ENCODE results near the gene SKIC3.

SKIC3 gene

DNA sequence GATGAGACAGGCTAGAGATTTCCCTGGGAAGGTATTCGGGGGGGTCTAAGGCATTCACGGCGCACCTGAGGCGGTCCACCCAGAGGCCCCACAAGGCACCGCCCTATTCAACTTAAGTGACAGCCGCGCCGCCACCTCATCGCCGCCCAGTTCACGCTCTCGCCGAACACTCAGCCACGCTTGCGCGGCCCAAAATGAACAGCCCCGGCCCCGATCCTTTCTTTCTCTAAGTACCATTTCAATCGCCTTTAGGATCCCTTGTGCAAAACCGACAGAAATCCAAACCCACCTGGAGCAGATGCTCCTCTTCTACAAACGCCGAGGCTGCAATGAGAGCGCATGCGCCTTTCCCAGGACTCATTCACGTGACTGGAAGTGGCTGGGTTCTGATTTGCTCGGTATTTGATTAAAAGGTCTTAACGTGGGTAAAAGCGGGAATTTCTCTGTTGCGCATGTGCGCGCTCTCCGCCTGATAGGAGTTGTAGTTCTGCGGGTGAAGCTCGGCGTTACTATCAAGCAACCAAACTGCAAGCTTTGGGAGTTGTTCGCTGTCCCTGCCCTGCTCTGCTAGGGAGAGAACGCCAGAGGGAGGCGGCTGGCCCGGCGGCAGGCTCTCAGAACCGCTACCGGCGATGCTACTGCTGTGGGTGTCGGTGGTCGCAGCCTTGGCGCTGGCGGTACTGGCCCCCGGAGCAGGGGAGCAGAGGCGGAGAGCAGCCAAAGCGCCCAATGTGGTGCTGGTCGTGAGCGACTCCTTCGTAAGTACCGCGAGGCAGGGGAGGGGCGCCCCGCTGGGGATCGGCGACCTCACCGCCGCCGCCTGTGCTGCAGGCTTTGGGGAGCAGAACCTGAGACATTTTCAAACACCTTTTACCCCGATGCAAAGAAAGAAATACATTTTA lies at the start of gene SKIC3, which contains the start of gene ARSK:
SKIC3 (minus strand) TSS at position 331 of the 902 bp plus-strand sequence. CDS start 7,827 bp downstream, outside the sequence.
ARSK (plus strand) TSS at position 455 of the 902 bp plus-strand sequence; CDS start at position 633, 178 bp downstream.
- DNase-seq = peak; percentile 90

DNA sequence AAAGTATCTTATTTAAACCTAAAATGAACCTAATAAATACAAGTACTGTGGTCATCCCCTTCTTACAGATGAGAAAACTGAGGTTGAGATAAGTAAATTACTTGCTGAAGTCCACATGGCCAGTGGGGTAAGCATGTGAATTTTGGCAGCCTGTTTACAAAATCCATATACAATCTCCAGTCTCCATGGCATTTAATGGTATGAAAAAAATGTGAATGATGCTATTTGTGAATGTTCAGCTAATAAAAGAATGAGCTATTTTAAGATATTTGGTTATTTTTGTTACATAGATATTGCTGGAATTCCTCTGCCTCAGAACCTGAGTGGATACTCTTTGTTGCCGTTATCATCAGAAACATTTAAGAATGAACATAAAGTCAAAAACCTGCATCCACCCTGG lies 45.8 kb upstream of the SKIC3 start:
- DNase-seq = no peak

DNA sequence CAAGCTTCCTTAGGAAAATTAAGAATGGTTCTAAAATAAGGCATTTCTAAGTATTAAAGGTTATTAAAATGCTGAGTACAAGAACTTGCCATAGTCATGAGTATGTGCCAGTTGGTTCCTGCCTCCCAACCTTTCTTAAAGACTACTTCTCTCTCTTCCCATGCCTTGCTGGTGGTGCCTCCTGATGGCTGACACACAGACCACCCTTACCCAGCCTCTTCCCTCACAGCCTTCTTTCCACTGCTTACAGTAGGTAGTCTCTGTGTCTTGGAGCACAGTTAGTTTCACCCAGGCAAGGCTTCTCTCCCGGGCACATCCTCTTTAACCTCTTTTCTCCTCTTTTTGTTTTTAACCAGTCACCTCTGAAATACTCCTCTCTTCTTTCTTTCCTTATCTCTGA lies 44.5 kb upstream of the SKIC3 start:
- no peak for DNase-seq

DNA sequence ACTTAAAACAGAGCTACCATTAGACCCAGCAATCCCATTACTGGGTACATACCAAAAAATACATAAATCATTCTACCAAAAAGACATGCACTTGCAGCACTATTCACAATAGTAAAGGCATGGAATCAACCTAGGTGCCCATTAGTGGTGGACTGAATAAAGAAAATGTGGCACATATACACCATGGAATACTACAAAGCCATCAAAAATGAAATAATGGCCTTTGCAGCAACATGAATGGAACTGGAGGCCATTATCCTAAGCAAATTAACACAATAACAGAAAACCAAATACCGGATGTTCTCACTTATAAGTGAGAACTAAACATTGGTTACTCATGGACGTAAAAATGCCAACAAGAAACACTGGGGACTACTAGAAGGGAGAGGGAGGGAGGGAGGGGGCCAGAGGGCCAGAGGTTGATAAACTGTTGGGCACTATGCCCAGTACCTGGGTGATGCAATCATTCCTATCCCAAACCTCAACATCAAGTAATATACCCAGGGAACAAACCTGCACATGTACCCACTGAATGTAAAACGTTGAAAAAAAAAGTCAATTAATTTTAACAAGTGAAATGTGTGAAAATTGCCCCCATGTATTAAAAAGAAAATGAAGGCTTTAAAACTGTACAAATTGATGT lies 40.6 kb upstream of the SKIC3 start:
- no peak for DNase-seq

DNA sequence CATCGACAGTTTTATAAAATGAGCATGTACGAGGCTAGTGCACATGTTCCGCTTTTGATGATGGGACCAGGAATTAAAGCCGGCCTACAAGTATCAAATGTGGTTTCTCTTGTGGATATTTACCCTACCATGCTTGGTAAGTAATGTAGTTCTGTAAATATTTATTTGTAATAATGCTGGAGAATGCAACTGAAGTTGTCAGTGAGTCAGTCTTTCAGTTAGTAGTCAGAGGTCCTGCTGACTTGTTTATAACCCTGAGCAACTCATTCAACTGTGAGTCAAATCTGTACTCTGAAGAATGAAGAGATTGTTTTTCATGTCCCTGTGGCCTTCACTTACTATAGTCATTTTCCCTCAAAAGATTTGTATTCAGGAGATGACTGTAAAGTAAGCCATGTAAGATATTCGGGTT lies 36.7 kb upstream of the SKIC3 start:
- DNase-seq = no peak

DNA sequence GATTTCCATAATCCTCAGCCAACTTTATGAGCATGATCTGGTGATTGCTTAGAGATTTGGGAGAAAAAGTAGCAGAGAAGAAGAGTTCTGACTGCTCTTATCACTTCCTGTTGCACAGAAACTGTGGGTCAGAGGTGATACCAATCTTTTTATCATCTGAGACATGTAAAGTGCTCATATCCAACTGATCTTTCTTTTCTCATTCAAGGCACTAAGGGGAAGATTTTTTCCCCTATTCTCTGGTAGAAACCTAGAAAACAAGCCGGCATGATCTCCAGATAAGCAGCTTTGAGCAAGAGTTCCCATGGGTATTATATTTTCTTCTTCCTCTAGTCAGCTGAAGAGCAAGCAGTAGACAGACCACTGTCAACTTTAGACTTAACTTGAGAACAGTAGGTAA lies 36.1 kb upstream of the SKIC3 start:
- DNase-seq = no peak

DNA sequence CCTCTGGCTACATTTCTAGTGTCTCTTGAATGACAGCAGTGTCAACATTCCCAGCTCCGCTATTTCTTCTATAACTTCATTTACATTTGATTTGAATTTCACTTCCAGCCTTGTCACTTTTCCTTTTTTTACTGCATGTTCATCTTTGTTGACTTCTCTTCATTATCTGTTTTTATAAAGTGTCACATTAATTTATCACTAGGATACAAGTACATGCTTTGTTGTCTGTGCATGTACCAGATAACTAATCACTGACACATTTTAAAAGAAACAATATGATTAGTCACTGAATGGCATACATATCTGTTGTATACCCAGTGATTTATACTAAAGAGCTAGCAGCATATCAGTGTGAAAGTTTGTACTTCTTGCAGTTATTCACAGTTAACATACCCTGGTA lies 29.2 kb upstream of the SKIC3 start:
- no peak for DNase-seq

DNA sequence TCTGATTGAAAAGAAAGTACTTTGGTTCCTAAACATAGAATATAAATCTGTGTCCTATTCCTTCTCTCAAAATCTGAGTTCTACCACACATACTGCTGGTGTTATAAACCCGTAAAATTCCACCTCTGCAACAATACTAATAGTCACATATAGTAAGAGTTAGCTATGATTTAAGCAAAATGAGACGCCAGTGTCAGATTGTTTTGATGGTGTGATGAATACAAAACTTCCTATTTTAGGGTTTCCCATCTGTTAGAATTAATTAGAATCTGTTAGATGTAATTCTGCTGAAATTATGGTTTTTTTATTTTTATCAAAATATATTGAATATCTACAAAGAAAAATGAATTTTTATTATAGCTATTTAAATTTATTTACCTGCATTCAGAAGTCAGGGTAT lies 26.8 kb upstream of the SKIC3 start:
- DNase-seq = no peak

DNA sequence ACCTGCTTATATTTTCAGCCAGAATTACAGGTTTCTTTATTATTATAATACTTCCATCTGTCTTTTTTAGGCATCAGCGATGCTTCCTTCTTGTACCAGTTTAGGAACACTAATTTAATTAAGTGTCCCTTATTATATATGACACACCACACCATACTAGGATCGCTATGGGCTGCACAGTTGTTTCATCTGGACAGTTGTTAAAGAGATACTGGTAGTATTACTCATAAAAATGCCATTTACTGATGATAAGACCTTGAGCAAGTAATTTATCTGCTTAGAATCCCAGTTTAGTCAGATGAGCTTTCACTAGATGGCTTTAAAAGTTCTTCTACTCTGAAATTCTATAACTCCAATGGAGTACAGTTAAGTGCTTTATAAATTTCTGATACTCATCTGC lies 17.2 kb upstream of the SKIC3 start:
- no peak for DNase-seq

DNA sequence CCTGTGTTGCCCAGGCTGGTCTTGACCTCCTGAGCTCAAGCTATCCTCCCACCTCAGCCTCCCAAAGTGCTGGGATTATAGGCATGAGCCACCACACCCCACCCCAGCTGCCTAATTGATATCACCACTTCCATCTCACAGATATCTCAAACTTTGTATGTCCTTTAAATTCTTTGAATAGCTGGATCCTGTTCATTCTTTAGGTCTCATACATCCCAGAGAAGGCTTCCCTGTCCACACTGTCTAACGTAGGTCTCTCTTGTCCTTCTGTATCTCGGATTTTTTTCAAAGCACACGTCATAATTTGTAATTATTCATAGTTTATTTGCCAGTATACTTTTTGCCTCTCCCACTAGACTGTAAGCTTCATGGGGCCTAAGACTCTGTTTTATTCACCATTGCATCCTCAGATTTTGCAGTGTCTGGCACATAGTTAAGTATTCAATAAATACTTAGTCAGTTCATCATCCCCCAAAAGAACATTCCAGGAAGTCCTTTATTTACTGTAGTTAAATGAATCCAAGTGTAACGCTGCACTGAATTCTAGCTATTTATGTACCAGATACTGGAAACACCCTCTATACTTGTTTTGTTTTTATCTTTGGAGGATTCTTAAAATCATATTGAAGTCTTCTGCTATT lies 10.6 kb upstream of the SKIC3 start:
- no peak for DNase-seq

DNA sequence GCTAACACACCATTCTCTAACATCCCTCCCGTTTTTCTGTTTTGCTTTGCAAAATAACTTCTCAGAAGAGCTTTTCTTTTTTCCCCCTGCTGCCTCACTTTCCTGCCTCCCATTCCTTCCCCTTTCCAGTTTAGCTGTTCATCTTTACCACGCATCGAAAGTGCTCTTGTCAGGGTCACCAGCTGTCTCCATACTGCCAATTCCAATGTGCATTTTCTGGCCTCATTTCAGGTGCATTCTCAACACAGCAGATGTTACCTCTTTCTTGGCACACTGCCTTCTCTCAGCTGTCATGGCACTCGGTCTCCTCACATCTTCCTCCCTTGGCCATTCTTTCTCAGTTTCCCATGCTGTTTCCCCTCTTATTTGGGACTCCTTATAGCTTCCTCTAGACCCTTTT lies 9.7 kb upstream of the SKIC3 start:
- DNase-seq = no peak

DNA sequence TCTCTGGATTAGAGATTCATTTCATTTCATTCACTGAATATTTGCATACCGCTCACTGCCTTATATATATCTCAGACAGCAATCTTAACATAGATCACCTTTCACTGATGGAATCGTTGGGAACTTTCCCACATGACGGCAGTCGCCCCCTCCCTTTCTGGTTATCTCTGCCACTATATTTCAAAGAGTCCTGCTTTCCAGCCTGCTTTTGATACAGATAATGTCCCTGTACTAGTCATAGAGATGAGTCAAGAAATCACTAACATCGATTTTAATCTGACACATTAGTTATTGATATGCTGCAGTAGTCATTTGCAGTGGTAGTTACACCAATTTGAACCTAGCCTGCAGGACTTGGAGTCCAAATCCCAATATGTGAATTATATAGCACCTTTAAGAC lies 8.6 kb upstream of the SKIC3 start:
- no peak for DNase-seq

DNA sequence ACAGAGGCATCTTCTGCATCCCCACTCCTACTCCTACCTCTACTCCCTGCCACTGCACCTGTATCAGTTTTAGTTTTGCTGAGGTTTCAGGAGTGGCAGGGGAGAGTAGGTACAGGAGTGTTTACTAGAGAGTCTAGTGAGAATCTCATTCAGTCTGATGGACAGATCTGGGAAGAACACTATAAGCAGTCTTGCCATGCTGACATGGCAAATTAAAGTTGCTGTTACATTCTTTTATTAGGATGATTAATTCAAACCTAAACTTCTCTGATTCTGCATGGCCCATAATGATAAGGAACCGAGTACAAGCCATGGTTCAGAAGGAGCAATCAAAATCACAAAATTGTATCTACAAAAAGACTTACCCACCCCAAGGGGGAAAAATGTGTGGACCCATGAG lies 7.5 kb upstream of the SKIC3 start:
- DNase-seq = no peak

DNA sequence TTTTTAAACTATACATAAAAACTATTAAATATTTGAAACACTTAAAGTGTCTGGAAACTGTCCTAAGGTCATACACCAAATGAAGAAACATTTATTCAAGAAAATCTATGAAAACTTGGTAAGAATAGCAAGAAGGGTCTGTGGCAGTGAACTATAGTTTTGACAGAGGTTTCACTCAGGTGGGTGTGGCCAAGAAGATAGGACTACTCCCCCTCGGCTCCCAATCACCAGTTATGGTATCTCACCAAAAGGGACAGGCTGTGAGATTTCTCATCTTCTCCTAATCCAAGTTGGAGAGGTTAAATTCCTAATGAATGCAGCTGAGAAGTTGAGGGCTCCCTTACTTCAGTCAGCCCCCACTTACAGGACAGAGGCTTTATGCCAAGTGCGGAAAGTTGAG lies 3.1 kb upstream of the SKIC3 start:
- no peak for DNase-seq

DNA sequence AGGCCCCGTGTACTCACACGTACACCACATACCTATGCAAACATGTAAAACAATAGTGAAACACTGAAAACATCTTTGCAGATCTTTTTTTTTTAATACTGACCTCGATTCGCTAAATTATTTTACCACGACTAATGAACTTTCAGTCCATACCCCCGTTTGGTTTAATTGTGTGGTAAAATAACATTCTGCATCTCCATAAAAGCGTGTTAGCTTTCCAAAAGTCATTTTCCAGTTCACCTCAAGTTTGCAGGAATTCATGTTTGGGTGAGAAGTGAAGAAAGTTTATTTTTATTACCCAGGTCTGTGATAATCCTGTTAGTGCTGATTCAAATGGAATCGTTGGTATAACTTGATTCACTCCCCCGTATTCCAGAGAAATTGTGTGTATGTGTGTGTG lies 776 bp upstream of the SKIC3 start:
- DNase-seq = no peak

DNA sequence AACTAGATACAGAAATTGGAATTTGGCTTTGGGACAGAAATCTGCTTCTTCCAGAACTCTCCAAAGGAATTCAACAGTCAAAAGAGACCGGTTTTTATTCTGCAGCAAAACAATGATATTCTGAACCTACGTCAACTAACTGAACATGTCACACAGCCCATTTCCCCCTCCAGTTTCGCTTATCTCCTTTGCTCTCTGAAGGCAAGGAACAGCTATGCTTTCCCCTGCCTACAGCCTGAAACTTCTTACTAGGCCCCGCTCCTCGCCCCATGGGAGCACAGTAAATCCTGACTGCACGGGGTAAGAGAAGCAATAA lies 488 bp downstream of the SKIC3 start:
- no peak for DNase-seq

DNA sequence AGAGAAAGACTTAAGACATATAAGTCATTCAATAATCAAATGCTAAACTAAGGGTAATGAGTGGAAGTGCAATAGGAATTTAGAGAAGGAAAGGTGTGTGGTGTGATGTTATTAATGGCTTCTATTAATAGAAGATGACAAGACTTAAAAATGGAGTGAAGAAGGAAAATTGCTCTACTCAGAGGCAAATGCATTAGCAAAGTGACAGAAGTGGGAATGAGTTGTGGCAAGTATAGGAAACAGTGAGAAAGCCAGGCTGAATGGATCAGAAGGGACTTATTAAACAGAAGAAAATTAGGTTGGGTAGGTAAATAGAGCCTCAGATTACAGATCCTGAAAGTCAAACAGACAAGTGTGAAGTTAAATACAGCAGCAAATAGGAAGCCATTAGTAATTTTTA lies 5.7 kb downstream of the SKIC3 start:
- DNase-seq = no peak

DNA sequence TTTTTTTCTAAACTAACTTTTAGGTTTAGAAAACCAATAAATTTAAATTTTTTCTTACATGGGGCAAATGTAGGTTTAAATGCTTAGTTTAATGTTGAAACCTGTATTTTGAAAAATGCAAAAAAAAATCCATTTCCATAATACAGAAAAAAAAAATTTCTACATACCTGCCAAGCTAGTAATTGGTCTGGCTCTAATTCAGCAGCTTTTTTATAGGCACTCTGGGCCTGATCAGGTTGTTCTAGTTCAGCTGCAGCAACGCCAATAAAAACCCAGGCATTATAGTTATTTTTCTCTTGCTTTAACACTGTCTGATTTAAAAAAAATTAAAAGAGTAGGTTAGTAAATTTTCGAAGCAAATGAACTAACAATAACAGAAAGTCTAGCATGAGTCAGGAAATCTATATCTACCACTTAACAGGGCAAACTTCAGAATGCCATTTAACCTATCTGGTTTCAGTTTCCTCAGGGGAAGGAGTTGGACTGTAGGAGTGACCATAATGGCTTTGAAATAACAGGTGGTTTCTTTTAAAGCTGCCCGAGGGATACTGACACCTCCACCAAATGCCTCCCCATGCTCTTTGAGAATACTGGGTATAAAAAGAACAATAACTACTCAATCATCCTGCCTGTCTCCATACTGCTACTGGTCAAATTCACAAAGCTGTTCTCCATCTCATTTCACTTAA lies 11.6 kb downstream of the SKIC3 start:
- no peak for DNase-seq

DNA sequence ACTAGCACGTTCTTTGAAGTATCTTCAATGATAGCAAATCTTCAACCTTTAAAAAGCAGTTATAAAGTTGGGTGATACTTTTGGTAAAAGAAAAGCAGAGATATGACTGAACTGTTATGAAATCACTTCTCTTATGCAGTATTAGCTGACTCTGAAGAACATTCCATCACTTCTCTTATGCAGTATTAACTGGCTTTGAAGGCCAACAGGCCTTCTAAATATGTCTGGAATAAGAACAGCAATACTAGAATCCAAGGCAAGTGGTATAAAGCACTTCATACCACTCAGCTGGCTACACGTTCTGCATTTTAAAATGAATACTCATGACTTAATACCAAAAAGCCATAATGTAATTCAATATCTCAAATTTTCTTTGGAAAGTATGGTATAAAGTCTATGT lies 17.3 kb downstream of the SKIC3 start:
- no peak for DNase-seq

DNA sequence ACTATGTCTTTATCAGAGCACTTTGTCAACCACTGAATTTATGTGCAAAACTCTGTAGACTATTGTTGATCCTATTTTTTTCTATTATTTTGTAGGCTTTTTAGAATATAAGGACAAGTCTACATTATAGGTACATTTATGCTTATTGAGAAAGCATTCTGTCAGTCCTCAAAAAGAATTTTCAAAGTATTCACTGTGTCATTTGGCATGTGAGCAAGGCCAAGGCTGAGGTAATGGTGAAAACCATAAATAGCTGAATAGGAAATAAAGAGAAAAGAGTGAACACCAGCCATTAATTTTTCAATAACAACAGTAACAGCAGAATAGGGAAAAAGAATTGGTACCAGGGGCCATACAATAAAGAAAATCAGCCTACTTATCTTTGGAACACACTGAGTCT lies 21.0 kb downstream of the SKIC3 start:
- no peak for DNase-seq

DNA sequence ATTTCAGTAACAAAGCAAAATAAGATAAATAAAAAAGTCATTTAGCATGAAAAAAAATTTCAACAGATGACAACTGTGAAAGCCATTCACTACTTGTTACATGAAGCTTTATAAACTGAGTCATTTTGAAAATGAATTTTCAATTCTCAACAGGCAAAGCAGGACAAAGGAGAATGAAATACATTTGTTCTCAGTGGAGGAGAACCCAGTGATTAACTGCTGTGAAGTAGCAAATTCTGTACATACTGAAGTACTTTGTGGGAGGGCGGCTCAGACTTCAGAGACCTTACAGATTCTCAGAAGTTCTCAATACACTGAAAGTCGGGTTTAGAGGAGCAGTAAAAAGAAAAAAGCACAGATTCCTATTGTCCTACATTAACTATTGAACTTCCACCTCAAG lies 21.7 kb downstream of the SKIC3 start:
- no peak for DNase-seq

DNA sequence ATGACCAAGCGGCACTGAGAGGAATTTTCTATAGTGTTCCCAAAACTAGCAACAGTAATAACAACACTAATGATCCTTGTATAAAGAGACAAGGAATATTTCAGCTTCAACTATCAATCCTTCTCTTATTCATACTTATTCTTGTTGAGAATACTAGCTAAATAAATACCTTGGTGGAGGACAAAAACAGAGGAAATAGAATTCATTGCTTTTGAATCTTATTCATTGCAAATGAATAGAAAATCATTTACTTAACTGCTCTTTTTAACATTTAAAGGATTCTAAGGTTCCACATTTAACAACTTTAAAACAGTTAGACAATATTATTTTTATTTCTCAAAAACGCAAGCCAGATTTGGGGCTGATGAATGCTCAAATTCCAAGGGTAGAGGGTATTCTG lies 22.4 kb downstream of the SKIC3 start:
- no peak for DNase-seq

DNA sequence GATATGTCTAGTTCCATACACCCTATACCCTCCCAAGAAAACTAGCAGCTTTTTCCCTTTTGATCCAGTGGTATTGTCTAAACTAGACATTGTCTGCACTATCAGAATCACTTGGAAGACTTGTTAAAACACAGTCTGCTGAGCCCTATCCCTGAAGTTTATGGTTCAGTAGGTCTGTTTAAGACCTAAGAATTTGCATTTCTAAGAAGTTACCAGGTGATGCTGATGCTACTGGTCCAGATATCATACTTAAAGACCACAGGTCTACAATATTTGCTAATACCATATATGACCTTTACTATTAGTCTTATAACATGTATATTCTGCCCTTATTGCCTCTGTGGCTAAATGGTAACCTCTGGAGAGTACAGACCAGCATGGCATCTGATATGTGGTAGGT lies 23.3 kb downstream of the SKIC3 start:
- no peak for DNase-seq

DNA sequence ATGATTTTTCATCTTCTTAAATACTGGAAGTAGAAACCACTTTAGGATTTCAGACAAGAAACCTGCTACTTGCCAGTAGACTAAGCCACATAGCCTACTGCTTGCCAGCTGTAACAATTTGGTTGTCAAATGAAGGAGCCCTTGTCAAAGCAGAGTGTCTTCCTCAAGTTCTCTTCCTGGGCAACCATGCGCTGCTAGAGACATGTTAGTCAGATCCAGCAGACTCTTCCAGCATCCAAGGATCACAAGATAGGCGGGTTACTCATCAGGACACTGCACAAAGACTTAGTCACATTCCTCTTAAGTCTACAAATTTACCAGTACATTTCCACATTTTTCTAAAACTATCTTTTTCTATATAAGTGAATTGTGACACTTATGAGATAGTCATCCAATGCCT lies 24.4 kb downstream of the SKIC3 start:
- no peak for DNase-seq

All from activated CD8-positive, alpha-beta memory T cell treated with anti-CD3 and anti-CD28 coated beads, Interleukin-2, amount 50 U/mL, for 48 hours (primary cell).